ENCODE results near the gene GAB3. TPM values are rescaled to one million over a fixed set of nuclear protein-coding genes. Genes with fewer than 3 reads are reported as not detected.

GAB3 gene
- total and polyA plus RNA-seq, 2 donors (not counting 3 experiments of a cell fraction or from before 2014, with no cell fraction given): 6.0 to 6.2 TPM

DNA sequence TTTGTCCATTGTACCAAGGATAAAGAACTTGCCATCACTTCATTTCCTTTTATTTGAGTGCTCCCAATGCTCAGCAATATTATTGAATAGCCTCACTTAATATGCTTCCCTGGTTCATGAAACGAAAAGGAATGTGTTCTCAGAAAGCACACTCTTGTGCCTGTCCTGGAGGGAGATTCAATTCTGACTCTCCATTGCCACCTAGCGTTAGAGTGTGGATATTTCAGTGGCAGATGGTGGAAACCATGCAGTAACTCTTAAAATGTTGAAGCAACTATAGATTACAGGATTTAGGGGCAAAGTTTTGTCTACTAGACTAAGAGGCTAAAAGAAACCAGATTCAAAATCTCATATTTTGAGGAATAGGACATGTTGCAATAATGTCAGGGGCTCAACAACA lies 36.0 kb downstream of the GAB3 start:
- H3K9me3 ChIP-seq (replicated peaks; ENCODE audit: control insufficient read depth, insufficient read depth, low read length): no peaks in the 10 kb centered on the region
- no peaks in the 10 kb centered on the region for H3K9me1 ChIP-seq (replicated peaks; ENCODE audit: control insufficient read depth, extremely low read depth, insufficient read depth, low read length)
- H3K4me3 ChIP-seq (replicated peaks in 1 of 3; ENCODE audit: insufficient read depth in 1 of 3, low read depth in 1 of 3, low read length in 3 of 3): no peak overlapping the region
- no peaks in the 10 kb centered on the region for H4K20me1 ChIP-seq (replicated peaks; ENCODE audit: control insufficient read depth, extremely low read depth, insufficient read depth, low read length)
- peak; percentile 62 for DNase-seq (ENCODE audit: low read depth, low spot score)
- BruUV-seq (replicated peaks): no TSS peak
- dilution Hi-C loops (cut with MboI; ENCODE audit: extremely low pct_ligation_motif_present, low sequenced_read_pairs) (no loop called here), intact Hi-C loops (cut with micrococcal nuclease) (loop anchor here (1.0 kb wide), 1 partner anchor 33 kb away; no protein-coding TSS in a partner anchor)
- ChIA-PET CTCF (no interaction called here), POLR2A (no interaction called here)
- no peaks in the 10 kb centered on the region for H3K79me2 ChIP-seq (ENCODE audit: control insufficient read depth, insufficient read depth, low read length)
- H3K27me3 ChIP-seq (ENCODE audit: control insufficient read depth in 2 of 2, insufficient read depth in 2 of 2, low read length in 2 of 2): no peaks in the 10 kb centered on the region
- no peak overlapping the region for H3K9ac ChIP-seq (replicated peaks; ENCODE audit: extremely low read depth, insufficient read depth, low read length)
- no peak overlapping the region for H3K4me2 ChIP-seq (ENCODE audit: insufficient read depth, low read length)
- peak; percentile 93 for FAIRE-seq
- no peak for TF ChIP-seq FOS (IDR thresholded peaks at IDR 0.05; ENCODE audit: borderline replicate concordance, insufficient read depth, low read length)
- TF ChIP-seq, protein P1, sequence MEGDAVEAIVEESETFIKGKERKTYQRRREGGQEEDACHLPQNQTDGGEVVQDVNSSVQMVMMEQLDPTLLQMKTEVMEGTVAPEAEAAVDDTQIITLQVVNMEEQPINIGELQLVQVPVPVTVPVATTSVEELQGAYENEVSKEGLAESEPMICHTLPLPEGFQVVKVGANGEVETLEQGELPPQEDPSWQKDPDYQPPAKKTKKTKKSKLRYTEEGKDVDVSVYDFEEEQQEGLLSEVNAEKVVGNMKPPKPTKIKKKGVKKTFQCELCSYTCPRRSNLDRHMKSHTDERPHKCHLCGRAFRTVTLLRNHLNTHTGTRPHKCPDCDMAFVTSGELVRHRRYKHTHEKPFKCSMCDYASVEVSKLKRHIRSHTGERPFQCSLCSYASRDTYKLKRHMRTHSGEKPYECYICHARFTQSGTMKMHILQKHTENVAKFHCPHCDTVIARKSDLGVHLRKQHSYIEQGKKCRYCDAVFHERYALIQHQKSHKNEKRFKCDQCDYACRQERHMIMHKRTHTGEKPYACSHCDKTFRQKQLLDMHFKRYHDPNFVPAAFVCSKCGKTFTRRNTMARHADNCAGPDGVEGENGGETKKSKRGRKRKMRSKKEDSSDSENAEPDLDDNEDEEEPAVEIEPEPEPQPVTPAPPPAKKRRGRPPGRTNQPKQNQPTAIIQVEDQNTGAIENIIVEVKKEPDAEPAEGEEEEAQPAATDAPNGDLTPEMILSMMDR (IDR thresholded peaks at IDR 0.05; ENCODE audit: extremely low read depth in 1 of 2, insufficient read depth in 1 of 2, low read depth in 1 of 2, low read length in 2 of 2): peak; percentile 43 to 52
- peaks cover 40% of the 10 kb centered on the region for H3K4me1 ChIP-seq (ENCODE audit: control insufficient read depth, extremely low read depth, insufficient read depth, low read length)
- no peak overlapping the region for H2AFZ ChIP-seq (ENCODE audit: low read depth, low read length)
- peaks cover 0 to 3% of the 10 kb centered on the region in 2 experiments for H3K36me3 ChIP-seq (ENCODE audit: control insufficient read depth in 2 of 2, extremely low read depth in 1 of 2, insufficient read depth in 2 of 2, low read length in 2 of 2)
- H3K27ac ChIP-seq (ENCODE audit: insufficient read depth, low read depth, low read length): no peak overlapping the region

DNA sequence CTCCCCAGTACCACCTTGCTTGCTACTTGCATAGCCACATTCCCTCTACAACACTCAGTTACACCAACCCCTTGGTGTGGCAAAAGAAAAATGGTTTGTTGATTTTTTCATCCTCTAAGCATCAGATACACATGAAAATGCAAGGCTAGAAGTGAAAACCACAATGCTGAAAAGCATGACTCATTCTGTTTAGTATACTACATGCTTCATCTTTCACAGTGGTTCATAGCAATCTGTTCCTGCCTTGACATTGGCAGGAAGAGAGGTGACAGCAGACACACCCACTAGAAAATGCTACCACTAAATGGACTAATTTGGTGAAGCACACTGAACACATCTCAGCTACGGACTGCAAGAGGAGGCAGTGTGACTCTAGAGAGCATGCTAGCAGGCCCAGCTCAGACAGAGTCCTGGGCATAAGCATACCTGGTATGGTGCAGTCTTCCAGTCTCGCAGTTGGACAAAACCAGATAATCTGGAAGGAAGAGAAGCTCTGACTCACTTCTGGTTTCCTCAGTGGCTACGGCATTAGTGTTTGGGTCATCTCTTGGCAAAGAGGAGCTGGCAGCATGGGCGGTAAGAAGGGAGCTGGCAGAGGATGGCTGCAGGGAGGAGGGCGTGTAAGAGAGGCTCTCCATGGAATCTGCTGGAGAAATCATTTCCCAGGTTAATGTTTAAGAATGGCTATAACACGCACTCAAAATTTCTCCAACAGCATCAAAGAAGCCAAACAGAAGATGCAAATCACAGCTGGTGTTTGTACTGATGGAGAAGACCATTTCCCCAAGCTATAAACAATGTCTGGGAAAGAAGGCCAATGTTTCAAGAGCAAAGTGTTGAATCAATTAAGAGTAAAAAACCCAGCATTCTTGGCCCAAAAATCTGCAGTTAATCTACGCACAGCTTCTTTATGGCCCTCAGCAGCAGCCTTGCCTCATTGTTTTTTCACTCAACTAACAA lies 37.8 kb downstream of the GAB3 start:
- Histone ChIP-seq H3K79me2 (ENCODE audit: control insufficient read depth, insufficient read depth, low read length) (no peaks in the 10 kb centered on the region), H3K4me1 (ENCODE audit: control insufficient read depth, extremely low read depth, insufficient read depth, low read length) (peaks cover 22% of the 10 kb centered on the region), H4K20me1 (replicated peaks; ENCODE audit: control insufficient read depth, extremely low read depth, insufficient read depth, low read length) (no peaks in the 10 kb centered on the region), H3K36me3 (ENCODE audit: control insufficient read depth in 2 of 2, extremely low read depth in 1 of 2, insufficient read depth in 2 of 2, low read length in 2 of 2) (peaks cover 0 to 3% of the 10 kb centered on the region in 2 experiments), H2AFZ (ENCODE audit: low read depth, low read length) (no peak overlapping the region), H3K27me3 (ENCODE audit: control insufficient read depth in 2 of 2, insufficient read depth in 2 of 2, low read length in 2 of 2) (no peaks in the 10 kb centered on the region), H3K9ac (replicated peaks; ENCODE audit: extremely low read depth, insufficient read depth, low read length) (no peak overlapping the region), H3K9me3 (replicated peaks; ENCODE audit: control insufficient read depth, insufficient read depth, low read length) (no peaks in the 10 kb centered on the region), H3K27ac (ENCODE audit: insufficient read depth, low read depth, low read length) (peak overlapping the region; percentile 5), H3K9me1 (replicated peaks; ENCODE audit: control insufficient read depth, extremely low read depth, insufficient read depth, low read length) (no peaks in the 10 kb centered on the region), H3K4me2 (ENCODE audit: insufficient read depth, low read length) (peak overlapping the region; percentile 45), H3K4me3 (replicated peaks in 1 of 3; ENCODE audit: insufficient read depth in 1 of 3, low read depth in 1 of 3, low read length in 3 of 3) (no peak overlapping the region)
- ChIA-PET CTCF (interaction anchor here (0.8 to 2.7 kb wide), 6 partner anchors 13 to 37 kb away, joined by 3 to 29 read pairs (median 4); no protein-coding TSS in a partner anchor), POLR2A (no interaction called here)
- TF ChIP-seq POLR2AphosphoS5 (IDR thresholded peaks at IDR 0.05; ENCODE audit: insufficient read depth, low read depth, low read length): no peak
- TF ChIP-seq GATA2 (IDR thresholded peaks at IDR 0.05; ENCODE audit: insufficient read depth, insufficient read length, low read depth, low read length): peak; percentile 42
- peak; percentile 53 for TF ChIP-seq FOS (IDR thresholded peaks at IDR 0.05; ENCODE audit: borderline replicate concordance, insufficient read depth, low read length)
- intact Hi-C loops (cut with micrococcal nuclease) (no loop called here), dilution Hi-C loops (cut with MboI; ENCODE audit: extremely low pct_ligation_motif_present, low sequenced_read_pairs) (no loop called here)
- peak; percentile 97 for FAIRE-seq
- no TSS peak for BruUV-seq (replicated peaks)
- DNase-seq (ENCODE audit: low read depth, low spot score): peak; percentile 38
